PC-3 (cell line): Measurements from ENCODE around the gene SPR. TPM values are rescaled to one million over a fixed set of nuclear protein-coding genes. Genes with fewer than 3 reads are reported as not detected.

Experiments
- ATAC-seq: fragments of 200-7000 bp; cut with Tn5 transposase; 2 replicates; pipeline ENCODE4 v1.9.1; 2020; ENCODE audit warnings: mild to moderate bottlenecking, moderate library complexity
- BruUV-seq: library from RNA; stranded (reverse); fragments of 400-500 nt; replicated peaks from 2 replicates; lab custom pipeline; 2021; lab: Mats Ljungman, UMichigan
- CTCF ChIA-PET: fragments of 300-600 bp; sonication (Branson Sonifier 250); formaldehyde crosslinking; loops from one replicate; lab custom pipeline; 2022; ENCODE audit warnings: antibody characterized with exemption; lab: Charles Lee
- POLR2A ChIA-PET: fragments of 300-600 bp; sonication (Branson Sonifier 250); formaldehyde crosslinking; loops from one replicate; lab custom pipeline; 2022; ENCODE audit warnings: antibody characterized with exemption; ENCODE audit not compliant: unreplicated experiment; lab: Charles Lee
- DNase-seq: peaks from one replicate; pipeline ENCODE4 v3.0.0-alpha.2; 2015
- H2AFZ ChIP-seq: fragments of 300-600 bp; sonication (generic); 2 replicates; pipeline ENCODE4 v1.6.0; 2016; ENCODE audit warnings: antibody characterized with exemption, low read length
- H3F3A ChIP-seq: fragments of 300-600 bp; sonication (generic); one replicate; pipeline ENCODE4 v1.6.0; 2017; ENCODE audit warnings: antibody characterized with exemption, low read length, control low read depth, mild to moderate bottlenecking; ENCODE audit not compliant: unreplicated experiment
- H3K27ac ChIP-seq: fragments of 300-600 bp; sonication (generic); 2 replicates; pipeline ENCODE4 v1.5.1; 2016; ENCODE audit warnings: mild to moderate bottlenecking, low read length
- H3K27me3 ChIP-seq: fragments of 300-600 bp; sonication (generic); 2 replicates; pipeline ENCODE4 v1.6.1; 2016; ENCODE audit warnings: low read length, mixed read lengths
- H3K36me3 ChIP-seq: fragments of 300-600 bp; sonication (generic); 2 replicates; pipeline ENCODE4 v1.6.1; 2016; ENCODE audit warnings: low read depth, mixed run types, low read length, mixed read lengths
- H3K4me1 ChIP-seq: fragments of 300-600 bp; sonication (generic); 2 replicates; pipeline ENCODE4 v1.5.1; 2016; ENCODE audit warnings: low read length; ENCODE audit not compliant: insufficient read depth
- H3K4me2 ChIP-seq: fragments of 300-600 bp; sonication (generic); 2 replicates; pipeline ENCODE4 v1.6.0; 2016; ENCODE audit warnings: low read length
- H3K4me3 ChIP-seq: fragments of 300-600 bp; sonication (generic); 2 replicates; pipeline ENCODE4 v1.5.1; 2016; ENCODE audit warnings: mild to moderate bottlenecking, low read length, mixed read lengths
- H3K79me2 ChIP-seq: fragments of 300-600 bp; sonication (generic); 2 replicates; pipeline ENCODE4 v1.6.1; 2017; ENCODE audit warnings: low read length, mixed read lengths
- H3K9ac ChIP-seq: fragments of 300-600 bp; sonication (generic); 2 replicates; pipeline ENCODE4 v1.6.0; 2016; ENCODE audit warnings: mild to moderate bottlenecking, low read length
- H3K9me2 ChIP-seq: fragments of 300-600 bp; sonication (generic); replicated peaks from 2 replicates; pipeline ENCODE4 v1.6.1; 2016; ENCODE audit warnings: mixed run types, low read length, mixed read lengths
- H3K9me3 ChIP-seq: fragments of 300-600 bp; sonication (generic); 2 replicates; pipeline ENCODE4 v1.6.1; 2016; ENCODE audit warnings: low read length, mixed read lengths
- H4K20me1 ChIP-seq: fragments of 300-600 bp; sonication (generic); 2 replicates; pipeline ENCODE4 v1.6.1; 2016; ENCODE audit warnings: low read length, mixed read lengths
- CTCF ChIP-seq: fragments of 300-600 bp; sonication (generic); conservative IDR thresholded peaks from 2 replicates; pipeline ENCODE4 v1.5.1; 2017; ENCODE audit warnings: antibody characterized with exemption, low read depth, mild to moderate bottlenecking, low read length
- EZH2 ChIP-seq: fragments of 300-600 bp; sonication (generic); IDR thresholded peaks from one replicate; pipeline ENCODE4 v1.6.1; 2017; ENCODE audit warnings: antibody characterized with exemption, mild to moderate bottlenecking, low read length; ENCODE audit not compliant: unreplicated experiment
- EZH2phosphoT487 ChIP-seq: fragments of 300-600 bp; sonication (generic); IDR thresholded peaks from 2 replicates; pipeline ENCODE4 v1.6.1; 2018; ENCODE audit warnings: mild to moderate bottlenecking, antibody characterized with exemption, low read length, borderline replicate concordance
- intact Hi-C: fragments of 100-400 bp; cut with micrococcal nuclease; formaldehyde crosslinking; loops from 2 replicates; pipeline ENCODE4 v1.9.0; 2023
- total RNA-seq: library from RNA; depleted of rRNA; stranded (reverse); fragments of >200 nt; gene quantifications from 2 replicates; pipeline ENCODE4 v1.2.3, GENCODE V29; 2014

The SPR gene
- total RNA-seq, 1 experiment from 2014 or later = 69.4 TPM

DNA sequence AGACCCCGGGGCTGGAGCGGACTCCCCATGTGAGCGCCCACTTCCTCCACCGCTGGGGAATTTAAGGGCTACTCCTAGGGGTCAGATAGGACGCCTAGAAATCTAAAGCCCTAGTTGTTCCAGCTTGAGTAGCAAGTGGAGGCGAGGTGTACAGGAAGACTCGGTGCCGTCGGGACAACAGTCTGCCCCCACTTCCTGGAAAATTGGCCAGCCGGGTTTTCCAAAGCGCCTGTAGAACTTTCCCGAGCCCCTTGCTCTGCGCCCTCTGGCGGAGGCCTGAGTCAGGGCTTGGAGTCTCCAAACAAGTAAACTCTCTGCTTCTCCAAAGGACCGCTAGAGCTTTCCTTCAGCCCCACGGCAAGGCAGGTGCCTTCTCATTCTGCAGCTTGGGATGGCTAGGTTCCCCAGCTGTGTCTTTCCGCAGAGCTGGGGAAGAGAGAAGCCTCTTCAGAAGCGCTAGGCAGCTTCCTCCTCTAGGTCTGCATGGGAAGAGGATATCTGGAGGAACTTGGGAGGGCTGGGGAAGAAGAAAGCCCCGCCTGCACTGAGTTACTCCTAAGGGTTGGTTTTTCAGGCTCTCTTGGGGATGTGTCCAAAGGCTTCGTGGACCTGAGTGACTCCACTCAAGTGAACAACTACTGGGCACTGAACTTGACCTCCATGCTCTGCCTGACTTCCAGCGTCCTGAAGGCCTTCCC lies 681 bp downstream of the SPR start:
- Histone ChIP-seq H3K4me2 (peak overlapping the region; percentile 96), H3K36me3 (no peaks in the 10 kb centered on the region), H3K27me3 (no peaks in the 10 kb centered on the region), H3K9me2 (no peaks in the 10 kb centered on the region), H3K4me3 (peak overlapping the region; percentile 92), H4K20me1 (peaks cover 19% of the 10 kb centered on the region; the same call in 1 of the 2 replicates), H3K27ac (peak overlapping the region; percentile 60), H3K79me2 (peaks cover 22% of the 10 kb centered on the region), H3F3A (no peaks in the 10 kb centered on the region), H3K4me1 (peaks cover 26% of the 10 kb centered on the region), H2AFZ (peak overlapping the region; percentile 100), H3K9me3 (no peaks in the 10 kb centered on the region), H3K9ac (peak overlapping the region; percentile 74)
- CTCF ChIA-PET = interaction anchor here (0.6 to 1.5 kb wide), 2 partner anchors 29 to 324 kb away, joined by 4 read pairs; partner anchors contain the start of gene EMX1
- BruUV-seq = TSS peak; percentile 33
- POLR2A ChIA-PET = no interaction called here
- TF ChIP-seq CTCF (peak; percentile 90), EZH2phosphoT487 (no peak), EZH2 (no peak)
- ATAC-seq = peak; percentile 64
- DNase-seq = peak; percentile 91
- intact Hi-C loops = loop anchor here (2.0 to 5.0 kb wide), 3 partner anchors 25 to 1341 kb away; partner anchors contain the start of gene EMX1

- Histone ChIP-seq H3K4me1 (peaks cover 26% of the 10 kb centered on the region), H3K4me2 (peak overlapping the region; percentile 96), H3K9me3 (no peaks in the 10 kb centered on the region), H3F3A (no peaks in the 10 kb centered on the region), H3K4me3 (peak overlapping the region; percentile 92), H3K9me2 (no peaks in the 10 kb centered on the region), H3K79me2 (peaks cover 22% of the 10 kb centered on the region), H3K36me3 (no peaks in the 10 kb centered on the region), H3K27me3 (no peaks in the 10 kb centered on the region), H3K27ac (no peak overlapping the region), H4K20me1 (peaks cover 19% of the 10 kb centered on the region; the same call in 1 of the 2 replicates), H2AFZ (no peak overlapping the region), H3K9ac (no peak overlapping the region)
- POLR2A ChIA-PET = no interaction called here
- CTCF ChIA-PET = interaction anchor here (1.5 kb wide), 1 partner anchor 29 kb away, joined by 4 read pairs; the partner anchor contains the start of gene EMX1
- no TSS peak for BruUV-seq
- ATAC-seq (no peak), DNase-seq (no peak)
- TF ChIP-seq EZH2 (no peak), EZH2phosphoT487 (no peak), CTCF (no peak)
- intact Hi-C loops = loop anchor here (5.0 kb wide), 1 partner anchor 1341 kb away; no protein-coding TSS in a partner anchor
Measured at GRCh38 chr2:72888438-72889202, 1.4 kb downstream of the SPR start.
